NCI-H1092 treated with DMSO at 0.1 percent for 48 hours (cell line): ENCODE data around the gene CPPED1.
"Not testable (repeated sequence)": the region's sequence is repeated elsewhere in the genome, so short reads cannot be mapped to it uniquely, and the experiment has no call there.

Experiments
- DNase-seq: peaks from one replicate; lab custom pipeline; 2025; lab: John Stamatoyannopoulos, UW

CPPED1 gene

GRCh38 chr16:12766853-12767252 is 36.8 kb downstream of the CPPED1 start:
- DNase-seq = no peak

DNA sequence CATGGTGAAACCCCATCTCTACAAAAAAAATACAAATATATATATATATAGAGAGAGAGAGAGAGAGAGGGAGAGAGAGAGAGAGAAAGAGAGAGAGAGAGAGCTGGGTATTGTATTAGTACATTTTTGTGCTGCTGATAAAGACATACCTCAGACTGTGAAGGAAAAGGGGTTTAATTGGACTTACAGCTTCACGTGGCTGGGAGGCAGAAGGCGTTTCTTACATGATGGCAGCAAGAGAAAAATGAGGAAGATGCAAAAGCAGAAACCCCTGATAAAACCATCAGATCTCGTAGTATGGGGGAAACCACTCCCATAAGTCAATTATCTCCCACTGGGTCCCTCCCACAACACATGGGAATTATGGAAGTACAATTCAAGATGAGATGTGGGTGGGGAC is 37.5 kb downstream of the CPPED1 start:
- not testable (repeated sequence) for DNase-seq

GRCh38 chr16:12764813-12765488 is 38.7 kb downstream of the CPPED1 start:
- no peak for DNase-seq

GRCh38 chr16:12763517-12763916 is 40.2 kb downstream of the CPPED1 start:
- no peak for DNase-seq

DNA sequence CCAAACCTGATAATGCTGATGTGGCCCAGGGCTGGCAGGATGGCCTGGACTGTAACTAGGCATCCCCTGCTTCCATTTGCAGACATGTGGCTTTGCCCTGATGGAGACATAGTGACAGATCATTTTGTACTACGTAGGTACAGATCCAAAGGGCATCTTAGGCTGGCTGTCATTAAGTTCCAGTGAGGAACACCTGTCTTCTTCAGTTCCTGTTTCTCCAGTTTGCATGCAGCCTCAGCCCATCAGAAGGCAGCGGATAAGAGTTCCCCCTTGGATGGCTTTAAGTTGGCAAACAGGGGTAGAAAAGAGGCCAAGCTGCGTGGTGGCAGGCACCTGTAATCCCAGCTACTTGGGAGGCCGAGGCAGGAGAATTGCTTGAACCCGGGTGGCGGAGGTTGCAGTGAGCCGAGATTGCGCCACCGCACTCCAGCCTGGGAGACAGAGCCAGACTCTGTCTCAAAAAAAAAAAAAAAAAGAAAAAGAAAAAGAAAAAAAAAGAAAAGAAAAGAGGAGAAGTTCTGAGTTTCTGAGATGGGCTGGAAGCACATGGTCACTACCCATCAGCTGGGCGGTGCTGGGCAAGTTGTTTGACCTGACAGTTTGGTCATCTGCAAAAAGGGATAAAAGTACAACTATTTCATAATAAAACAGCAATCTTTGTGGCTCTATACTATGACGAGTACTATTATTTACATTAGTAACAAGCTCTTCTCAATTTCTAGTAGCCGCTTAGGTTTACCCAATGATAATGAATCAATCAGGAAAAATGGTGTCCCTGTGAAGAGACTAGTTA is 42.7 kb downstream of the CPPED1 start:
- no peak for DNase-seq

GRCh38 chr16:12758670-12759558 is 44.8 kb downstream of the CPPED1 start:
- DNase-seq = no peak

- no peak for DNase-seq
Observed at GRCh38 chr16:12758031-12758669, 45.5 kb downstream of the CPPED1 start.

DNA sequence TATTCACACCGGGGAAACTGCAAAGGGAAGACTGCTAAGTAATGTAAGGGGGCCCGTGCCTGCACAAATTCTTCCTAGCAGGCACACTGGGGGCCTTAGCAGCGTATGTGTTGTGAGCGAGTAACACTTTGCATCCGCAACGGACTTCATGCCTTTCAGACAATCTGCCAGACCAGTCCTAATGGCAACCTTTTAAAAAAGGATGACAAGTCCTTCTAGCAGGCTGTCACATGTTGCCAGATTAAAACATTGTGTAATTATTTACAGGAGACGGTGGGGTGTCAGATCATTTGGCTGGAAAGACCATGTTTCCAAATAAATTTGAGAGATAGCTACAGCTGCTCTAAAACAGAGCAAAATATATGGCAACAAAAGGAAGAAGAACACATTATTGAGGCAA is 46.1 kb downstream of the CPPED1 start:
- no peak for DNase-seq

- no peak for DNase-seq
Observed at GRCh38 chr16:12754824-12755543, 48.7 kb downstream of the CPPED1 start.

DNA sequence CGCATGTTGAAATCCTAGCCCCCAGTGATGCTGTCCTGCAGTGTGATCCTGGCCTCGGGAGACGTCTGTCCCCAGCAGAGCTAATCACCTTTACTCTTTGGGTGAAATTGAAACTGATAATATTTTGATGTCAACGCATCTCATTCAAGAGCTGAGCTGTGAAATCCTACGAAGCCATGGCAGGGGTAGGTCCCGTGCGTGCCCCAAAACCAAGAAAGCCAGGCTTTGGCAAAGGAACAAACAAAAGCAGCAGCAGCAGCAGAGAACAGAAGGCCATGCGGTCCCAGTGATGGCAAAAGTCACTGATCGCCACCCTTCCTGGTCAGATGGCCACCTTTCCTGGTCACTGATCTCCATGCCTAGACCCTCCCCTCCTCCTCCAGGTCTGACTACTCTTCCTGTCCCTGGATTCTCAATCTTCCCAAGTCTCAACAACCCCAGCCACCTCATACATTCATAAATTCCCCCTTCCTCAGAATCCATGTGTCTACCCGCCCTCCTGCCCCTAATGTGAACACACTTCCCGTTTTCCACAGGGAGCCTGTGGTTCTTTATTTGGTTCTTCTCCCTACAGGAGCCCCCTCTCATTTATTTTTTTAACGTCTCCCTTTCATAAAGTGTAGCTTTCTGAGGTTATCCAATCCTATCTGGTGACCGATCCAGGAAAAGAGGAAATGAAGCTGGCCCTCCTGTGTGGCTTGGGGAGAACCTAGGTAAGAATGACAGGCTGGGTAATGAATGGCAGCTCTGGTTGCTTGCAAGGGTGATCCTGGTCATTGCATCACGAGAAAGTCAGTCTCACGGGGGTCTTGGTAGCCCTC is 50.3 kb downstream of the CPPED1 start:
- DNase-seq = peak; percentile 4

GRCh38 chr16:12752159-12752558 is 51.5 kb downstream of the CPPED1 start:
- no peak for DNase-seq

- no peak for DNase-seq
Observed at GRCh38 chr16:12750554-12750918, 53.2 kb downstream of the CPPED1 start.

- DNase-seq = no peak
Observed at GRCh38 chr16:12749076-12749475, 54.6 kb downstream of the CPPED1 start.

DNA sequence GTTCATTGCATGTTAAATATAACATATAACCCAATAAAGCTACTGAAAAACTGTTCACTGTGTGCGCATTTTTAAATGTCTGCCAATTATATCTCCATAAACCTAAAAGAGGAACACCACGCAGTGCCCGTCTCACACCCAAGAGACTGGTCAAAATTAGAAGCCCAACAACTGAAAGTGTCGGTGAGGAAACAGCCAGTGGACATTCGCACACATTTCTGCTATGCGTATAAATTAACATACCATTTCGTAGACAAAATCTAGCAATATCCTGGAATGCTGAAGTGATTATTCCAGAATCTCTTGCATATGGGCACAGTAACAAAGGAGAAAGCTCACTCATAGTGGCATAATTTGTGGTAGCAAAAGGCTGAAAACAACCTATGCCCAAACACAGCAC is 55.9 kb downstream of the CPPED1 start:
- no peak for DNase-seq

DNA sequence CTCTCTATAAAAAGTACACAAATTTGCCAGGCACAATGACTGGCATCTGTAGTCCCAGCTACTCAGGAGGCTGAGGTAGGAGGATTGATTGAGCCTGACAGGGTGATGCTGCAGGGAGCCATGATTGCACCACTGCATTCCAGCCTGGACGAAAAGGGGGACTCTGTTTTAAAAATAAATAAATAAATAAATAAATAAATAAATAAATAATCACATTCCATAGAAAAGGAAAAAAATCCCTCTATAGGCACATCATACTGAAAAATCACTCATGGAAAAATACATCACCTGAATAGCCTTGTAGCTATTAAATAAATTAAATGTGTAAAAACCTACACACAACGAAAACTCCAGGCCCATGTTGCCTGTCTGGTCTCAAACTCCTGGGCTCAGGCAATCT is 56.4 kb downstream of the CPPED1 start:
- DNase-seq = no peak

DNA sequence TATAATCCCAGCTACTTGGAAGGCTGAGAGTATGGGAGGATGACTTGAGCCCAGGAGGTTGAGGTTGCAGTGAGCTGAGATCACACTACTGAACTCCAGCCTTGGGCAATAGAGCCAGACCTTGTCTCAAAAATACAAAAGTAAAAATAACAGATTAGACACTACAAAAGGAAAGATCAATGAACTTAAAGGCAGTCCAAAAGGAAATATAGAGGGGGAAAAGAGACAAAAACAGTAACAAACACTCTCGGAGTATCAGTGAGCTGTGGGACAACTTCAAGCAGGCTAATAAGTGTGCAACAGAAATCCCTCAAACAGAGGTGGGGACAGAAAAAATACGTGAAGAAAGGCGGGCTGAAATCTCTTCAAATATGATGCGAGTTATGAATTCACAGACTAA is 58.8 kb downstream of the CPPED1 start:
- DNase-seq = no peak

GRCh38 chr16:12742741-12743140 is 60.9 kb downstream of the CPPED1 start:
- no peak for DNase-seq

- DNase-seq = peak; percentile 9
Observed at GRCh38 chr16:12740986-12741610, 62.6 kb downstream of the CPPED1 start.

- no peak for DNase-seq
Observed at GRCh38 chr16:12739738-12740137, 63.9 kb downstream of the CPPED1 start.

DNA sequence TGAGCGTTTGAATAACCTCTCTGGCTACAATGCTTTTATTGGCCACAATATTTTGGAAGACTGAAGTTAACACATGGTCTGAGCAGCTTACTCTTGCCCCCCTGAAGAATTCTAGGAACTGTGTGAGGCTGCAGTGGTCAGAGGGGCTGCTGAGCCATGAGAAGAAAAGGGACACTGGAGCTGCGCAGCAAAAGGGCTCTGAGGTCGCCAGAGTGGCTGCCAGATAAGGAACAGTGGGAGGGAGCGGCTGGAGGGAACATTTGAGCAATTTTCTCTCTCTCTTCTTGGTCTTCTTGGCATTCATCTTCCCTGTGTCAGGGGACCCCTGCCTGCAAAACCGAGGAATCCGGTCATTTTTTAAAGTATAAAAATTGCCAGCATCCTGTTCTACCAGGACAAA is 66.1 kb downstream of the CPPED1 start:
- DNase-seq = no peak
